GM21825 (cell line): Measurements from ENCODE around the gene CLDN7.

ENCODE experiments used
- ATAC-seq: cut with Tn5 transposase; IDR thresholded peaks from one replicate; pipeline ENCODE4 v1.9.1; 2021; ENCODE audit warnings: mild to moderate bottlenecking, moderate library complexity; ENCODE audit not compliant: unreplicated experiment

Gene CLDN7, protein sequence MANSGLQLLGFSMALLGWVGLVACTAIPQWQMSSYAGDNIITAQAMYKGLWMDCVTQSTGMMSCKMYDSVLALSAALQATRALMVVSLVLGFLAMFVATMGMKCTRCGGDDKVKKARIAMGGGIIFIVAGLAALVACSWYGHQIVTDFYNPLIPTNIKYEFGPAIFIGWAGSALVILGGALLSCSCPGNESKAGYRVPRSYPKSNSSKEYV

DNA sequence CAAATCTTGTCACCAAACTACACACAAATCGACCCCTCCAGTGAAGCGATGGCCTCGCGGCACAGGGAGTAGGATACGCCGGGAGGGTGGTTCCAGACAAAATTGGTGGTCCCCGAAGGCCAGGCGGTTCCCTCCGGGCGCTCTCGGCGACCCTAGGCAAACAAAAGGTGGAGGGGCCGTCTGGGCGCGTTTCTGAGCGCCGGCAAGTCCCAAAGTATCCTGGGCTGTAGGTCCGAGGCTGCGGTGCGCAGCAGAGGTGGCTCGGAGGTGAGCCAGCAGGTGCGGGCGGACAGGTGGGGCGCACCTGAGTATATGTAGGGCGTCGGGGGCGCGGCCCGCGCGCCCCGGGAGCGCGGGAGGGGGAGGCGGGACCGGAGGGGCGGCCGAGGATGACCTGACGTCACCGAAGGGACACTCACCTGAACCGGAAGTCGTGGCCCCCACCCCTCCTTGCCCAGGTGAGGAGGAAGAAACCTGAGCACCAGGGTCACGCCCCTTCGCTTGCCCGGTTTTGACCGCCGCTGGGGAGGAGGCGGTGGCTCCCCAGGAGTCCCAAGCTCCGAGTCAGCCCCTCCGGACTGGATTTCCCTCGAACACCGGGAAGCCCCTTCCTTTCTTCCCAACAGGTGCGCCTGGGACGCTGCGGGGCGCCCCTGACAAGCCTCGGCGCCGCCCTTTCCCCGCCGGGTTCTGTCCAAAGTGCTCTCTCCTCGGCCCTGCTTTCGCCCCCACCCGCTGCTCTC is at the start of gene CLDN7:
TSS of gene CLDN7 (minus strand) at position 287 of the 743 bp plus-strand sequence. CDS start 435 bp downstream, outside the sequence.
- ATAC-seq, result no peak

DNA sequence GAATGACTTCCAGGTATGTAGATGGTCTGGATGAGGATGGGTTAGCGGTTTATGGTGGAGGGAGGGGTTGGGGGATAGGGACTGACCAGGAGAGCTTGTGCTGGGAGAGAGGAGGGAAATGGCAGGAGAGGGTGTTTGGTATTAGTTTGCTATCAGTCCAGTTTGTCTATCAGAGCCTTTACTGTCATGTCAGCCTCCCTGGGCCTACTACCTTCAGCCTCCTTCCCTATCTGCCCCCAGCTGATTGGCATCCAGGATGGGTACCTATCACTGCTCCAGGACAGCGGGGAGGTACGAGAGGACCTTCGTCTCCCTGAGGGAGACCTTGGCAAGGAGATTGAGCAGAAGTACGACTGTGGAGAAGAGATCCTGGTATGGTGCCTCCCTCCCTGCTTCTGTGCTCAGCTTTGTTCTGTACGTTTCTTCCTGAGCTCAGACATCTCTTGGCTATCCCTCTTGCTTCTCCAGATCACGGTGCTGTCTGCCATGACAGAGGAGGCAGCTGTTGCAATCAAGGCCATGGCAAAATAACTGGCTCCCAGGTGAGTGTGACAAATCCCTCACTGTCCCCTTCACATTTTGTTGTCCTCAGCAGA is 48.9 kb upstream of the CLDN7 start:
- ATAC-seq, result no peak

- no peak for ATAC-seq
These were observed 47.4 kb upstream of the CLDN7 start for GRCh38 chr17:7309628-7310027.

DNA sequence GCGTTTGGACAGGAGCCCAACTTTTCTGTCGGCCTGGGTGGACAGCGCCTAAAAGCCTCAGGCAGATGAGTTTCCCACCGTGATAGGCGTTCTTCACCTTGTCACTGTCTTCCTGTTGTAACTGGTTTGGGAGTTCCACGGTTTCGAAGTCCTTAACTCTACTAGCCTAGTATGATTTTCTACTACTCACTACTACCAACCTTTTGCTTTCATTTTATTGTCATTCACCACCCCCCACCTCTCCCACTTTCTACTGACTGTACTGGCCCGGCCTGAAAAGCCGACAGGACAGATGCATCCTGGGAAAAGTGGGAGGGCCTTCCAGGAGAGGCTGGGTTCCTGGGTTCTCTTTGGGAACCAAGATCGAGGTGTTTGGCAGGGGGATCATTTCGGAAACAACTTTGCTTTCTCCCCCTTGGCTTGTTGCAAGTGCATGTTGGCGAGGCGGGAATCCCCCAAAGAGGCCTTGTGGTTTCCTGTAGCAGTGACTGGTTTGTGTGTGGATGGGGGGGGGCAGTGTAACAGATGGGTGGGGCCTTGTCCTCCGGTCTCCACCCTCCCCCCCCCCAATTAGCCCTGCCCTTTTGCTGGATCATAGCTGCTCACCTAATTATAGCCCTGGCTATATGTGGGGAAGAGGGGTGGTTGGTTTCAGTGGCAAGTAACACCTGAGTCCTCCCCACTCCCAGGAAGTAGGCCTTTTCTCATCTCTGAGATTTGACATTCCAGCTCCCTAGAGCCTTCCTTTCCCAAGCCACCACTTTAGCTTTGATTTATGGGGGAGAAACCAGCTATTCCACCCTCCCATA is 46.6 kb upstream of the CLDN7 start:
- peak; percentile 25 for ATAC-seq

DNA sequence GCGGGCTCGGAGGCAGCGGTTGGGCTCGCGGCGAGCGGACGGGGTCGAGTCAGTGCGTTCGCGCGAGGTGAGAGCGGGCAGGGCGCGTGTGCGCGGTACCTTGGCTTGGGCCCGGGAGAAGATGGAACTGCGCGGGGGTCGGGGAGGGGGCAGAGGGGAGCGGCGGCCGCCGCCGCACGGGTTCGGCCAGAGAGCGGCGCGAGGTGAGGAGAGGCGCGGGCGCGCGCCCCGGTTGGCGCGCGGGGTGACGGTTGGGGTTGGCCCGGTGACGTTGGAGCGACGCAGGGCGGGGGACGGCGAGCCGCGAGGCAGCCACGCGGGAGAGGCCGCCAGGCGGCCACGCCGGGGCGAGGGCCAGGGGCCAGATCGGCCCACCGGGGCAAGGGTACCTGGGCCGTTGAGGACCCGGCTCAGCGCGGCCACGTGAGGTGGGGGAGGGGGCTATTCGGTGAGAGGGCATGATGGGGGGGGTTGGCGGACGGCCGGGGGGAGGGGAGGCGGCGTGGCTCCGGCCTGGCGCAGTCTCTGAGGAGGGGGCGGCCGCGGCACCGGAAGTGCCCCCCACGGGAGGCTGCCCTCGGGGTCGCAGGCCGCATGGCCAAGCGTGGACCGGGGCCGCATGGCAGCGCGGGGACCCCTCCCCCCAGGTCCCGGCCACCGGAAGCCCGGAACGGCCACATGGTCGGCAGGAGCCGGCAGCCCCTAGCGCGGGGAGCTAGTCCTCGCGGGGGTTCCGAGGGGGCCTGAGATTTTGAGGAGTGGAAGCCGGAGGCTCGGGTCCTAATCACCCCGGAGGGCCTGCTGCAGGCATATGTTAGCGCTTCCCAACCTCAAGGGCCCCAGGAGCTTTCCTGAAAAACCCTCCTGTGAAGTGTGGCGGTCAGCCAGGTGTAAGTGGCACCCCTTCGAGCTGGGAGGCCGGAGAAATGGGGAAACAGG is 45.7 kb upstream of the CLDN7 start:
- no peak for ATAC-seq

- peak; percentile 61 for ATAC-seq
These were observed 44.8 kb upstream of the CLDN7 start, which contains the start of gene EIF5A for GRCh38 chr17:7306911-7307685. Gene EIF5A (plus strand): TSS chr17:7307628. CDS start chr17:7309636, 2,008 bp downstream.

DNA sequence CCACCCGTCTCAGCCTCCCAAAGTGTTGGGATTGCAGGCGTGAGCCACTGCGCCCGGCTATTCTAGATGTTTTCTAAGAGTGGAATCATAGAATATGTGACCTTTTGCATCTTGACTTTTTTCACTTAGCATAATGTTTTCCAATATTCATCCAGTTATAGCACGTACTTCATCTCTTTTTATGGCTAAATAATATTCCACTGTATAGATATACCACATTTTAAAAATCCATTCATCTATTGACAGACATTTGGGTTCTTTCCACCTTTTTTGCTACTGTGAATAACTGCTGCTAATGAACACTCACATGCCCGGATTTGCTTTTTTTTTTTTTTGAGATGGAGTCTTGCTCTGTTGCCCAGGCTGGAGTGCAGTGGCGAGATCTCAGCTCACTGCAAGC is 41.9 kb upstream of the CLDN7 start:
- ATAC-seq, result no peak

- no peak for ATAC-seq
These were observed 34.0 kb upstream of the CLDN7 start for GRCh38 chr17:7296189-7296861.

DNA sequence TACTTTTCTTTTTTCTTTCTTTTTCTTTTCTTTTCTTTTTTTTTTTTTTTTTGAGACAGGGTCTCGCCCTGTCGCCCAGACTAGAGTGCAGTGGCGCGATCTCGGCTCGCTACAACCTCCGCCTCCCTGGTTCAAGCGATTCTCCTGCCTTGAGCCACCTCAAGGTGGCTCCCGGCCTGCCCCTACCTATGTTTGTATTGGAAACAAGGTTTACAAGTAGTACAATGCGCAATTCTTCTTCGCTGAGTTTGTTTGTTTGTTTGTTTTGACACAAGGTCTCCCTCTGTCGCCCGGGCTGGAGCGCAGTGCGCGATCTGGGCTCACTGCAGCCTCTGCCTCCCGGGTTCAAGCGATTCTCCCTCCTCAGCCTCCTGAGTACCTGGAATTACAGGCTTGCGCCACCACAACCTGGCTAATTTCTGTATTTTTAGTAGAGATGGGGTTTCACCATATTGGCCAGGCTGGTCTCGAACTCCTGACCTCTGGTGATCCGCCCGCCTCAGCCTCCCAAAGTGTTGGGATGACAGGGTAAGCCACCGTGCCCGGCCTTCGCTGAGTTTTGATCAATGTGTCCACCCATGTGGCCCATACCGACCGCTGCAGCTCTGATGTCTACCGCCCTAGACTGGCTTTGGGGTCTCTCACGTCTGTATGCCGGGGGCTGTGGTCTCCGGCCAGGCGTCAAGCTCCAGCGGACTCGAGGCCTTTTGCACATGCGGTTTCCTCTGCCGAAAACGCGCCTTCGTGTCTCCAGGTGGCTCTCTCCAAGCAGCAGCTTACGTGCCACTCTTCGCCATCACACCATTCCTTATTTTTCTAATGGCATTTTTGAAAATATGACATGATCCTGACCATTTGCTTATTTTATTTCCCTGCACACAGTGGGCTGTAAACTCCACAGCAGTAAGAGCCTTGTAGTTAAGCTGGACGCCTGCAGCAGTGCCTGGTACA is 33.2 kb upstream of the CLDN7 start:
- ATAC-seq, result no peak

DNA sequence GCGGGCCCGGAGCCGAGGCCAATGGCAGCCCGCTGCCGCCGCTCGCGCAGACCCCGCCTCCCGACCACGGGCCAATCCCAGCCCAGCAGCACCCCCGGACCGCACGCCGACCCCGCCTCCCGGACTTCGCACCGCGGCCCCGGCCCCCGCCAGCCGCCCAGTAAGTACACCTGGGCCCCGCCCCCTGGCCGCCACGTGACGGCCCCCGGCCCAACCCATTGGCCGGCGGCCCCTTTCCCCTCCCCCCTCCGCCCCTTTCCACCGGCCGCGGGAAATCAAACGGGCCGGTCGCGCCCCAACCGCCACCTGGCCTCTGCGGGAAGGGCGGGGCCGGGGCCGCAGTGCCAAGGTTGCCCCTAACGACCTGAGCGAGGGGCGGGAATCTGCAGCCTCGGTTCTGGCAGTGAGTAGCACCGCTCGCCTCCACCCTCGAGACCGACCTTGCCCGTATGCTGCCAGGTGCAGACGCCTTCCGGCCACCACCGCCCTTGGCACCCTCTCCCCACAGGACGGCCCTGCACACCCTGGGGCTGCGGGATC is 32.4 kb upstream of the CLDN7 start, which contains the start of gene YBX2:
TSS of gene YBX2 (minus strand) at position 26 of the 540 bp plus-strand sequence. CDS start 139 bp downstream, outside the sequence.
- no peak for ATAC-seq

- no peak for ATAC-seq
These were observed 31.7 kb upstream of the CLDN7 start for GRCh38 chr17:7293816-7294613.

DNA sequence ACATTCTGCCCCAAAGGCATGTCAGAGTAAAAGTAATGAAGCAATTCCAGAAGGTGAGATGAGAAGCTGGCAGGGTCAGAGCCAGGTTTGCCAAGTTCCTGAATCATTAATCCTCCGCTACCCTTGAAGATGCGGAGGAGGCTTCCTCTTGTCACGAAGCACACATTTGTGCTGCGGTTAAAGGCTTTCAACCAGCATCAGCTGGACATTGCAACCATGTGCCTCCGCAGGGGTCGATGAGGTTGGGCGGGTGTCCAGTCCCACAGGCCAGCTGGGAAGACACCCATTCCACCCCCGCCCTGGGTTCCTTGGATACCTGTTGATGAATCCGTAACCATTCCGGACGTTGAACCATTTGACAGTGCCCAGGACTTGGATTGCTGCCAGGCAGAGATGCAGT is 30.9 kb upstream of the CLDN7 start:
- no peak for ATAC-seq

DNA sequence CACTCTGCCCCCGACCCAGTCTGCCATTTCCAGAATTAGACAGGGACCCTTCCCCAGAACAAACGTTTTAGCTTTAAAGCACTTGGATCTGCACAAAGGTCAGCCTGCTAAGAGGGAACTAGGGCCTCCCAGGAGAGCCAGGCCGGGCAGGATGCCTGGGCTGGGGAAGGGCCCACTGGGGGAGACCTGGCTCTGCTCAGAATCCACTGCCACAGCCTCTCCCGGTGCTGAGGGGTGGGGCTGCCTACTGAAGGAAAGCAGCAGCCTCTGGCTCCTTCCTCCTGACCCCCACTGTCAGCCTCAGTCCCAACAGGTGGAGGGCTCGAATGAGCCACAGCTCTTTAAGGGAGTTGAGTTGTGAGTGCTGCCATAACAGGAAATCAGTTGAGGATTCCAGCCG is 30.5 kb upstream of the CLDN7 start:
- no peak for ATAC-seq

GRCh38 chr17:7292194-7292593 is 29.9 kb upstream of the CLDN7 start:
- no peak for ATAC-seq

DNA sequence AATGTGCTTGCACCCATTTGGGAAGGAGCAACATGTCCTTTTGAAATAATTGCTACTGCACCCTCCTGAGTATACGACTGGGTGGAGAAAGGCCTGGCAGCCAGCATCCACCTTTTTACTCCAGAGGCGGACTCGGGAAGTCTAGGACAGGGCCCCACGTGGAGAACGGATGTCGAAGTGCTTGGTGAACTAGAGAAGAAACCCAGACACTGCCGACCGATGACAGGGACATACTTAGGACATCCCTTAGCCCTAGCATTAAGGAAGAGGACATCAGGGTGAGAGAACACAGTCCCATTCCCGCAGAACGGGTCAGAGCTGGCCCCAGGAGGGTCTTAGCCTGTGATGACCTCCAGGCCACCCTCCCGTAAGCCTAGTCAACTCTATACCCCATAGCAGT is 28.4 kb upstream of the CLDN7 start:
- ATAC-seq, result no peak

DNA sequence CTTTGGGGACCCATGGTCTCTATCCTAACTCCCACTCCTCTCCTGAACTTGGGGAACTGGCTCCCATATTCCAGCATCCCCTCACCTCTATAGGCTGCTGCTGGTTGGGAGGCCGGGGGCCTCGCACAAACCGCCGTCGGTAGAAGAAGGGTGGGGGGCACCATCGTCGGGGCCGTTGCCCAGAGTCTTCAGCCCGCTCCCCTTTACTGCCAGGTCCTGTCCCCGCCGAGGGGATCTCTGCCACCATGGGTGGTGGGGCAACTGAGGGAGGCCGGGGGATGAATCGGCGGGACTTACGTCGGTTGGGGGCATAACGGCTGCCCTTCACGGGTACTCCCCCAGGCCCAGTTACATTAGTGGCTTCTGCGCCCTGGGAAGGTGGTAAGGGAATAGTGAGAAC is 27.9 kb upstream of the CLDN7 start:
- no peak for ATAC-seq
